HG03135 (cell line): ENCODE results near the gene MYRIP.

ENCODE experiments used
- ATAC-seq: cut with Tn5 transposase; IDR thresholded peaks from one replicate; pipeline ENCODE4 v1.9.1; 2021; ENCODE audit warnings: mild to moderate bottlenecking, moderate library complexity; ENCODE audit not compliant: unreplicated experiment

Gene MYRIP

GRCh38 chr3:40172560-40172959 is 363.2 kb downstream of the MYRIP start:
- no peak for ATAC-seq

GRCh38 chr3:40173227-40173721 is 363.9 kb downstream of the MYRIP start:
- ATAC-seq: no peak

GRCh38 chr3:40178012-40178594 is 368.7 kb downstream of the MYRIP start:
- no peak for ATAC-seq

GRCh38 chr3:40179016-40179415 is 369.6 kb downstream of the MYRIP start:
- ATAC-seq: no peak

GRCh38 chr3:40181182-40181581 is 371.8 kb downstream of the MYRIP start:
- no peak for ATAC-seq

- no peak for ATAC-seq
Measured at GRCh38 chr3:40185029-40185695, 375.8 kb downstream of the MYRIP start.

- ATAC-seq: no peak
Measured at GRCh38 chr3:40186508-40186907, 377.1 kb downstream of the MYRIP start.

GRCh38 chr3:40187945-40188344 is 378.5 kb downstream of the MYRIP start:
- ATAC-seq: no peak

GRCh38 chr3:40189118-40189517 is 379.7 kb downstream of the MYRIP start:
- no peak for ATAC-seq

- no peak for ATAC-seq
Measured at GRCh38 chr3:40190056-40190455, 380.6 kb downstream of the MYRIP start.

- ATAC-seq: no peak
Measured at GRCh38 chr3:40191251-40191650, 381.8 kb downstream of the MYRIP start.

GRCh38 chr3:40191850-40192448 is 382.5 kb downstream of the MYRIP start:
- no peak for ATAC-seq

- no peak for ATAC-seq
Measured at GRCh38 chr3:40192628-40193027, 383.2 kb downstream of the MYRIP start.

- ATAC-seq: no peak
Measured at GRCh38 chr3:40196966-40197365, 387.6 kb downstream of the MYRIP start.

GRCh38 chr3:40200692-40201316 is 391.4 kb downstream of the MYRIP start:
- ATAC-seq: no peak

- no peak for ATAC-seq
Measured at GRCh38 chr3:40201770-40202169, 392.4 kb downstream of the MYRIP start.

- ATAC-seq: no peak
Measured at GRCh38 chr3:40206522-40206921, 397.1 kb downstream of the MYRIP start.

- no peak for ATAC-seq
Measured at GRCh38 chr3:40207796-40208195, 398.4 kb downstream of the MYRIP start.

- ATAC-seq: no peak
Measured at GRCh38 chr3:40208251-40208650, 398.8 kb downstream of the MYRIP start.

GRCh38 chr3:40211579-40211978 is 402.2 kb downstream of the MYRIP start:
- no peak for ATAC-seq

- ATAC-seq: no peak
Measured at GRCh38 chr3:40213556-40213955, 404.1 kb downstream of the MYRIP start.

- ATAC-seq: no peak
Measured at GRCh38 chr3:40215015-40215414, 405.6 kb downstream of the MYRIP start.
